ENCODE data around the gene RPL6.

RPL6 gene

DNA sequence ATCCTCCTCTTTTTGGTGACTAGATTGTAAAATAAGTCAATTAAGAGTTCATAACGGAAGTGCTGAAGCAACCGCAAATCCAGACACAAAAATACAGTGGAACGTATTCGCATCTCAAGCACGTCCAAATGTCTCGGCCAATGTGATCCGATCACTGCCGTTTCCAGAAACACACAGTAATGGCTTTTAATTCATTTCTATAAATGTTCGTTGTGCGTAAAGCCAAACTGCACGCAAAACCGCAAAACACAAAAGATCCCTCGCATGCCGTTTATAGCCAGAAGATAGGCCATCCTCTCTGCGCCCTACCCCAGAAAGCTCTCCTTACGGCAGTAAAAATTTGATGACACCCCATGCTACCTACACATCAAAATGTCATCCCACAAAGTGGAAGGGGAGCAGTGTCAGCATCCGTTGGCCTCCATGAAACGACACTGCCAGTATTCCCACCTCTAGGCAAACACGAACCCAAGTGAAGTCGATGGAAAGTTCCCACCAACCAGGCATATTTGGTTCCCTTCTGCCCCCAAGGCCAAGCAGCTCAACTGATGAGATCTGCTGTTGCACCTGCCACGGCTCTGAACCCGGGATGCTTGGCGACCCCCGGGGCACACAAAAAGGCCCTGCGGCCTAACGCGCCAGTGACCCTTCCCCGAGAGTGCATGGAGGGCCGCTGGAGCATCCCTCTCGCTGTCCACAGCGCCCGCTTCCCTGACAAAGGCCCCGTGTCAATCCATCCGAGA is 28.6 kb downstream of the RPL6 start:
- peak; percentile 42 for DNase-seq (ENCODE audit: low spot score)

DNA sequence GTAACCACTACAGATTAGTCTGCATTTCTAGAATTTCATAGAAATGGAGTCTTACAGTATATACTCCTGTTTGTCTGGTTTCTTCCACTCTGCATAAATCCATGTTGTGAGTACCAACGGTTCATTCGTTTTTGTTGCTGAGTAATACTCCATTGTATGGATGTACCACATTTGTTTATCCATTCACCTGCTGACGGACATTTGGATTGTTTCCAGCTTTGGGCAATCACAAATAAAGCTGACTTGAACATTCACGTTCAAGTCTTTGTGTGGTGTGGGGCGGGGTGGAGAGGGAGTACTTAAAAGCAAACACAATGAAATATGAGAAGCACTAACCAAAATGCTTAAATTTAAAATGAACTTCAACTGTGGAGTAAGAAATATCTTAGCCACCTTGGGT is 34.3 kb downstream of the RPL6 start:
- DNase-seq (ENCODE audit: low spot score) = no peak

DNA sequence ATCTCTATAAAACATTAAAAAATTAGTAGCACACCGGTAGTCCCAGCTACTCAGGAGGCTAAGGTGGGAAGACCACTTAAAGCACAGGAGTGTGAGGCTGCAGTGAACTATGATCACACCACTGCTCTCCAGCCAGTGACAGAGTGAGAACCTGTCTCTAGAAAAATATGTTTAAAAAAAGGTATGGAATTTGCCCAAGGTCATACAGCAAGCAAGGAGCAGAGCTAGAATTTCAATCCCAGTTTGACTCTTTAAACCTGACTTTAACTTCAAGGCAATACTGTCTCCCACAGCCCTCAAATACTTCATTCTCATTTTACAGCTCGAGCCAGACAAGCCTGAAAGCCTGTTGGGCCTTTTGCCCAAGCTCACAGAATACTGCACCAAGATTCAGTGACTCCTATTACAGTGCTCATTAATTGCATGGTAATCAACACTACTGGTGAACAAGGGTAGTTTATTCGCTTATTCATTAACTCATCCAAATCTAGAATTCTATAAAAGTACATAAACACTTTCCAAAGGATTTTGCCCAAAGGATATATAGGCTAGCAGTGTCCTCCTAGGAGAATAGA is 35.2 kb downstream of the RPL6 start:
- DNase-seq (ENCODE audit: low spot score) = no peak

DNA sequence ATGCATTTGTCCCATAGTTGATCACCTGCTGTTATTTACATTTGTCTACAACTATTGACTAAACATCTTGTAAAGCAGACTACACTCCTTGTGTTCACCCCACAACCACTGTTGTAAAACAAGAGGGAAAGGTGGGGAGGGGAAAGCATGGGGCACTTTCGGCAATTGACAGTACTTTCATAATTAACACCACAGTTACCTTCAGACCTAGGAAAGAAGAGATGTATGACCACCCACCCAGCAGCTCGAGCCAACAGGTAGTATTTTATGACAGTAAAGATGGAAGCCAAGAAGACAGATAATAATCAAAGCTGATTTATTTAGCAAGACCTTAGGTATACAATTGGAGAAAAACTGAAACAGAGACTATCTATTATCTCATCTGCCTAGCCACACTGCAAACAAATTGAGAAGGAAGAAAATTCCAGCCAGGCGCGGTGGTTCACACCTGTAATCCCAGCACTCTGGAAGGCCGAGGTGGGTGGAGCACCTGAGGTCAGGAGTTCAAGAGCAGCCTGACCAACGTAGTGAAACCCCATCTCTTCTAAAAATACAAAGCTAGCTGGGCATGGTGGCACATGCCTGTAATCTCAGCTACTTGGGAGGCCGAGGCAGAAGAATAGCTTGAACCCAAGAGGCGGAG is 38.4 kb downstream of the RPL6 start:
- no peak for DNase-seq (ENCODE audit: low spot score)

DNA sequence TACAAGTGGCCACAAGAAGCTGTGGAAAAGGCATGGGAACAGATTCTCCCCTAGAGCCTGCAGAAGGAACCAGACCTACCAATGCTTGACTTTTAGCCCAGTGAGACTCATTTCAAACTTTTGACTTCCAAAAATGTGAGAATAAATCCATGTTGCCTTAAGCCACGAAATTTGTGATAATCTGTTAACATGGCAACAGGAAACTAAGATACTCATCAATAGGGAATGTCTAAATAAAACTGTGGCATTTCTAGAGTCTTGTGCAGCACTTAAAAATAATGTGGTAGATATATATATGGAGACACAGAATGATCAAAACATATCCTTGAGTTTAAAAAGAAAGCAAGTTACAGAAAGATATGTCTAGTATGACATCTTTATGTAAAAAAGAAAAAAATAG is 39.2 kb downstream of the RPL6 start:
- no peak for DNase-seq (ENCODE audit: low spot score)

DNA sequence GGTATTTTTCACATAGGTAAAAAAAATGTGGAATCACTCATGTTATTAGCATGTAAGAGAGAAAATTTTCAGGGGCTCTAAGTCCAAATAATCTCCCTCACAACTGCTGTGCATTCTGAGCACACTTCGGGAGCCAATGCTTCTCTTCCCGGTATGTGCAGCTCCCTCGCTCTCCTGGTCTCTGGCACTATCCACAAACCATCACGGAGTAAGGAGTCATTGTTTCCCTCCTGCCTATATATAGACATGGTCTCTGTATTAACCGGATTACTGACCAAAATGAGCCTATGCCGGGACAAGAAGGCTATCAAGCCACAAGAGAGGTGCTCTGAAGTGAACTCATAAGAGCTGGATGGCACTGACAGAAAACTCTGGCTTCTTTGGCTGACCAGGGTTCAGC is 40.5 kb downstream of the RPL6 start:
- DNase-seq (ENCODE audit: low spot score) = no peak

DNA sequence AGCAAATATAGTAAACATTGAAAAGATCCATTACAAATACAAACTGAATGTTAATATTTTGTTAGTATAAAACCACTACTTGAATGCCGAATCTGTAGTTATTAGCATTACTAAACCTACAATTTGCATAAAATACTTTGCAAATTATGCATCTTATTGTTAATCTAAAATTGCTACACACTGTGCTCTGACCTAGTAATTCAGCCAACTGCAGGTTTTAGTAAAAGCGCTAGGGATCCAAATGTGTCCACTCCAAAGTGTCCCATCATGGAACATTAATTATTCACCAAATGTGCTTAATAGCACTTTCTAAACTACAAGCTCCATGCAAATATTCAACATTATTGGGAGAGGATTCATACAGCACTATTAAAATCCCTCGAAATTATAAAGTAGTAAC is 41.4 kb downstream of the RPL6 start:
- no peak for DNase-seq (ENCODE audit: low spot score)

DNA sequence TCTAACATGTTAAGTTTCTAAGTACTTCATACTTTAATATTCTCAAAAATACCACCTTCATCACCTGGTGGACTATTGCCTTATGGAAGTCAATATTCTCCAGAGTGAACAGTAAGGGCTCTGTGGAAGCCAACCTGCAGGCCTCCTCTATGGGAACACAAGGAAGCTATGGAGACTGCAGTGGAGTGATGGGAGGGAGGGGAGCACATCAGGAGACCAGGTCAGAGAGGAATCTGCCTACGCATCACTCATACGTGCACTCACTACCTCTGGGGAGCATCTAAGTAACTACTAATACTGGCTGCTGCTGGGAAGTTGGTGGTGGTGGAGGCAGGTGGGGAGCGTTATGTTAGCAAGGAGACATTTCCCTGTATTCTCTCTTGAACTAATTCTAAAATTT is 47.1 kb downstream of the RPL6 start:
- DNase-seq (ENCODE audit: low spot score) = no peak

DNA sequence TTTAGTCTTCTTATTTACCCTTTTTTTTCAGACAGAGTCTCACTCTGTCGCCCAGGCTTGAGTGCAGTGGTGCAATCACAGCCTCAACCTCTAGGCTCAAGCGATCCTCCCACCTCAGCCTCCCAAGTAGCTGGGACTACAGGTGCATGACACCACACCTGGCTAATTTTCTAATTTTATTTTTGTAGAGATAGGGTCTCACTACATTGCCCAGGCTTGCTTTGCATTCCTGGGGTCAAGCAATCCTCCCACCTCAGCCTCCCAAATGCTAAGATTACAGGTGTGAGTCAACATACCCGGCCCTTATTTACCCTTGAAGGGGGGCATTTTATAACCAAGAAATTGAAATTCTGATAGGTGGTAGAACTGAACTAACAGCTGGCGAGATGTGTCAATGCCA is 48.1 kb downstream of the RPL6 start:
- DNase-seq (ENCODE audit: low spot score) = no peak

DNA sequence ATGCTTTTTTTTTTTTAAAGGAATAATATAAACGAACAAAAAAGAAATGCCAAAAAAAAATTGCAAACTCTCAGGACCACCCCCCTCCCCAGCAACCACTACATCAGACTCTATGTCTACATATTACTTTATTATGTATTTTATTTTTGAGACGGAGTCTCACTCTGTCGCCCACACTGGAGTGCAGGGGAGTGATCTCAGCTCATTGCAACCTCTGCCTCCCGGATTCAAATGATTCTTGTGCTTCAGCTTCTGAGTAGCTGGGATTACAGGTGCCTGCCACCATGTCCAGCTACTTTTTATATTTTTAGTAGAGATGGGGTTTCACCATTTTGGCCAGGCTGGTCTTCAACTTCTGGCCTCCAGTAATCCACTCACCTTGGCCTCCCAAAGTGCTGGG is 50.1 kb downstream of the RPL6 start:
- no peak for DNase-seq (ENCODE audit: low spot score)

DNA sequence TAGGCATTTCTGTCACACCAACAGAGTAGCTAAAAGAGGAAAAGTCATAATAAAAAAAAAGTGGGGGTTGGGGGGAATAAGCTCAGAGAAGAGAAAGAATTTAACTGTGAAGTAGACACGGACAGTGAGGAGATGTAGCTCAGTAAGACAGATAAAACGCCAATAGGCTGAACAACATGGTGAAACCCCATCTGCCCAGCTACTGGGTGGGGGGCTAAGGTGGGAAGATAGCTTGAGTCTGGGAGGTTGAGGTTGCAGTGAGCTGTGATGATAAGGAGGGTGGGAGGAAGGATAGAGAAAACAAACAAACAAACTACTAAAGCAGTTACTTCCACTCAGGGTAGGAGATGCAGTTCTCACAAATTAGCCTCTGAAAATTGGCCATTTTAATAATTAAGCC is 52.2 kb downstream of the RPL6 start:
- DNase-seq (ENCODE audit: low spot score) = no peak
